Activated CD8-positive, alpha-beta memory T cell treated with anti-CD3 and anti-CD28 coated beads for 24 hours (primary cell): ENCODE data around the gene FKBP1B.
"Not testable (repeated sequence)": the region's sequence is repeated elsewhere in the genome, so short reads cannot be mapped to it uniquely, and the experiment has no call there.

ENCODE experiments used
- DNase-seq: peaks from one replicate; pipeline ENCODE4 v3.0.0-alpha.2; 2020

FKBP1B gene

GRCh38 chr2:24073816-24074215 is 24.3 kb downstream of the FKBP1B start:
- DNase-seq: no peak

DNA sequence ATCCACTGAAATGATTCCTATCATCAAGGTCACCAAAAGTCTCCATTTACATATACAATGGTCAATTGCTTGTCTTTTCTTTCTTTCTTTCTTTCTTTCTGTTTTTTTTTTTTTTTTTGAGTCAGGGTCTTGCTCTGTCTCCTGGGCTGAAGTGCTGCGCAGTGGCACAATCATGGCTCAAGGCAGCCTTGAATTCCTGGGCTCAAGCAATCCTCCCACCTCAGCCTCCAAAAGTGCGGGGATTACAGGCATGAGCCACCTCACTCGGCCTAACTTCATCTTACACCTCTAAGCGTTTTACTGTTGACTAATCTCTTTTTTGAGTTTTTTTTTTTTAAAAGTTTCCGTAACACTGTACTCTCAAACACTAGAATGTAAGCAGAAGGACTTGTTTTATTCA is 25.7 kb downstream of the FKBP1B start:
- DNase-seq: no peak

- peak; percentile 99 for DNase-seq
These were observed 26.6 kb downstream of the FKBP1B start, which contains the start of gene SF3B6 for GRCh38 chr2:24075915-24076848. TSS of gene SF3B6 (minus strand) at chr2:24076326. CDS start at chr2:24076229, 97 bp downstream.

DNA sequence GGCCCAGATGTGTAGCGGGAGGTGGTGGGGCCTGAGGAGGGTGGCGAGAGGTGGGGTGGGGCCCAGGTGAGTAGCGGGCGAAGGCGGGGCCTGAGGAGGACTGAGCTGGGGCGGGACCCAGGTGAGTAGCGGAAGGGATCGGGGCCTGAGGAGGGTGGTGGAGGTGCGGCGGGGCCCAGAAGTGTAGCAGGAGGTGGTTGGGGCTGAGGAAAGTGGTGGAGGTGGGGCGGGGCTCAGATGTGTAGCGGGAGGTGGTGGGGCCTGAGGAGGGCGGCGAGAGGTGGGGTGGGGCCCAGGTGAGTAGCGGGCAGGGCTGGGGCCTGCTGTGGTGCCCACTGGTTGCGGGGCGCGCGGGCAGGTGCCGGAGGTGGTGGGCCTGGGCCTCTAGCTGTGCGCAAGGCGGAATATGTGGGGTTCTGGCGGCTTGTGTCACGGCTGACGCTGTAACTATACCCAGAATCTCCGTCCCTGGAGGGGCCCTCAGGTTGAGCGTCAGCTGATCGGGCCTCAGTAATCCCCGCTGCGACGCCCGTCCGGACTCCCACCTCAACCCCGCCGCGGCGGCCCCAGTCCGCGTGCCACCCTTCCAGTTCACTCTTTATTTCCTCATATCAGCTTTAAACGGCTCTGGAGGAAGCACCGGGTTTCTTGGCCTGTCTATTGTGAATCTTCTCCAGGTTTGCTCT is 27.5 kb downstream of the FKBP1B start:
- no peak for DNase-seq

GRCh38 chr2:24077535-24077877 is 28.0 kb downstream of the FKBP1B start:
- no peak for DNase-seq

DNA sequence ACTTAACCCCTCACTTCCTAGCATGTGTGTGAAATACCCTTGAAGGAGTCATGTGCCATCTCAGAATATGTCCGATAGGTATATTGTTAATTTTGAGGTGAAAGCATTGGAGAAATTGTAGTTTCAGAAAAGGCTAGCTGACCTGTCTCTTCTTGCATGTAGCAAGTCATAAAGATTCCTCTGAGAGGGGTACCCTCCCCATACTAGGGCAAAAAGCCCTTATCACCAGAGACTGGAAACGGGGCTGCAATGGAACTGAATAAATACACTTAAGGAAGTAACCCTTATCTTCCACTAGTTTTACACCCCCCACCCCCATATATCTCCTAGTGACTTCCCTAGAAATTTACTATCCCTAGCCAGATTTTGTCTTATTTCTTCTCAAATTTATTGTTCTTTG is 28.3 kb downstream of the FKBP1B start:
- DNase-seq: no peak

- no peak for DNase-seq
These were observed 31.2 kb downstream of the FKBP1B start for GRCh38 chr2:24080701-24081100.

DNA sequence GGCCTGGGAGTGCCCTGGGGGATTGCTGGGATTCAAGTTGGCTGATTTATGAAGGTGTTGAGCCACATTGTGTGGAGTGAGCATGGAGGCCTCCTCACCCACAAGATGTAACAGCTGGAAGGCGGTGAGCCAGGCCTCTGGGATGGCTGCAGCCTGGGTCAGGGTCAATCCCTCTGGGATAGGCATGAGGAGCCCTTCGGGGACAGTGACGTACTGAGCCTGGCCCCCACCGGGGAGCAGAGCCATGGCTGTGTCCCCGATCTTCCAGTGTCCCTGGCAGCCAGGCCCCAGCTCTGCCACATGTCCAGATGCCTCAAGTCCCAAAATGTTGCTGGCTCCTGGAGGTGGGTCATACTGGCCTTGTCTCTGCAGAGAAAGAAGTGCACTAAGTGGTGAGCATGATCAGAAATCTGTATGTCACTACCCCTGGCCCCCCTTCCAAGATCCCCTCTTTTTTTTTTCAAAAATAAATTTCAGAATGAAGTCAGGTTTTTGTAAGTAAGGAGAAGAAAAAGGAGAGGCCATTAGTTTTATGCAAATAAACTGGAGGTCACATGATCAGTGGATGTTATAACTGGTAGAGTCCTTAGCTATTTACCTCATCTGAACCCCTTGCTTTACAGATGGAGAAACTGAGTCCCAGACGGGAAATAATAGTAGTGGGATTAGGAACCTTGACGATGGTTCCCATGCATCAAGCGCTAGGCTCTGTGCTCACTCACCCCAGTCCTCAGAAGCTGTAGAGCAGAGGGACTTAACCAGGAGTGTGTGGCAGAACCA is 33.4 kb downstream of the FKBP1B start:
- no peak for DNase-seq

DNA sequence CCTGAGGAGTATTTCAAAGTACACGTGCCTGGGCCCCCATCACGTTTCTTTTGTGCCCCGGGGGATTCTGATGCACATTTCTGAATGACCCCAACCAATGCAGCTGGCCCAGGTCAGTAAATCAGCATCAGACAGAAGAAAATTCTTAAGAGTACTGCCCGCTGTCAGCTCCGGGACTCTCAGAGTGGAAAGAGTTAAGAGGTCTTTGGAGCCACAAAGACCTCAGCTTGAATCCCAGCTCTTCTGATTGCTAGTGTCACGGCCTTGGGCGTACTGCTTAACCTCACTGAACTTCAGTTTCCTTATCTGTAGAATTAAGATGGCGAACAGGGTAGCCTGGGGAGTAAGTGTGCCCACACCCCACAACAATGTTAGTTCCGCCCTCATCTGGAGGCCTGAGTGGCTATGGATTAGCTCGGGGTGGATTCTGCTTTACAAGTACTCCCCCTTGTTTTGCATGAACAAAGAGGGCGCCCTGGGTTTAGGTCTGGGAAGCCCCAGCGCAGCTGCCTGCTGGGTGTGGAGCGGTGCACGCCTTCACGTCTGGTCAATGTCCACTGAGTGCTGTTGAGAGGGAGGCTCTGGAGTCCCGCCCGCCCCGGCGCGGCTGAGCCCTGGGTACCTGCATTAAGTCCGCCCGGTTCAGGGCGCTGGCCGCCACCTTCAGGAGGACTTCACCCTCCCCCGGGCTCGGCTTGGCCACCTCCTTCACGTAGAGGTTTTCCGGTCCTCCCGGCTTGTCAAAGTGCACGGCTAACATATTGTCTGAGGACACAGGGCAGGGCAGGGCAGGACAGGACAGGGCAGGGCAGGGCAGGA is 34.2 kb downstream of the FKBP1B start:
- no peak for DNase-seq

DNA sequence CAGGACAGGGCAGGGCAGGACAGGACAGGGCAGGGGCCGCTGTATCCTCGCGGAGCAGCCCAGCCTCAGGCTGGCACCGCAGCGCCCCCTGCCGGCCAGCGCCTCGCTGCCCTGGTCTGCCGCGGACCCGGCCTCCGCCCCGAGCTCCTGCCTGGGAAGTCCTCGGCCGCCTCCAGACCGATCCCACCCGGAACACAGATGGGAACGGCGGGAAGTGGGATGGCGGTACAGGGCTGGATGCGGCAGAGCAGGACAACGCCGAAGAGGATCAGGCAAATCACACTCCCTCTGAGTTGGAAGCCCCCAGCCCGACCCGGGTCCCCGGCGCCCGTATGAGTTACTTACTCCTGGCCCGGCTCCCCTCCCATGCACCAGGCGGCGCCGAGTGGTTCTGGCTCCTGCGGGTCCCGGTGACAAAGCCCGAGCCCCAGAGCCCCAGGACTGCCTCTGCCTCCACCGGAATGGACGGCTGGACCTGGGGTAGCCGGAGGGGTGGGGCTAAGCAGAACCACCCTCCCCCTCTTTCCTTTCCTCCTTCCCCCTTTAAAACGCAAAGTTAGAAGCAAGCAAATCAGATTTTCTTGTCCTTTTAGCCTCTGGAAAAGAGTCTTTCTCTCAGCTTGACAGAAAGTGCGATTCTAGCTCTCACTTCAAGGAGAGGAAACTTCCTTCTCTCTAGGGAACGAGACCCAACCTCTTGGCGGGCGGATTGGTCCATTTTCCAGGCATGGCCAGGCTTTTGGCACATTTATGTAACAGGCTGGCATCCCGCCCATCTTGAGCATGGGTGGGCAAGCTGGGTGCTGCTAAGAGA is 35.1 kb downstream of the FKBP1B start, which contains the start of gene TP53I3:
TP53I3 (minus strand) TSS at position 449 of the 814 bp plus-strand sequence. CDS start 508 bp downstream, outside the sequence.
- DNase-seq: peak; percentile 96

DNA sequence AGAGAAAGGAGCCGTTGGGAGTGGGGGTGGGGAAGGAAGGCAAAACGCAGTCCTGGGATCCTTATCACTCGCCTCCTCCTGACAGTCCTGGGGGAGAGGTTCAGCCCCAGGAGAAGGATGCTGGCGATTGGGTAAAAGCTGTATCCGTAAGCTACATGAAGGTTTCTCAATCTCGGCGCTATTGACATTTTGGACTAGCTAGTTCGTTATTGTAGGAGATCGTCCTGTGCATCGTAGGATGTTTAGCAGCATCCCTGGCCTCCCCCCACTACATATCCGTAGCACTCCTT is 35.6 kb downstream of the FKBP1B start:
- DNase-seq: no peak

GRCh38 chr2:24086241-24086640 is 36.7 kb downstream of the FKBP1B start:
- DNase-seq: no peak

DNA sequence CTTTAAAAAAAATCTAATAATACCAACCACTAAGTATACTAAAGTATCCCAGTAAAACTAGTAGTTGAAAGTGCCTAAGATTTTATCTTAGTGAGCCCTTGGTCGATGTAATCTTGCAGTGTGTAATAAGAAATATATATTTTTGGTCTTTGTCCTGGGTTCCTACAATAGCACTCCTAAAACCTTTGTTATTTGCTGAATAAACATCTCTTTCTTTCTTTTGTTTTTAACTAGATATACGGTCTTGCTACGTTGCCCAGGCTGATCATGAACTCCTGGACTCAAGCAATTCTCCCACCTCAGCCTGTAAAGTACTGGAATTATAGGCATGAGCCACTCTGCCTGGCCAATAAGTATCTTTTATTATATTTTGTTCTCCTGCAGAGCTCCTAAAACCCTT is 37.5 kb downstream of the FKBP1B start:
- no peak for DNase-seq

- no peak for DNase-seq
These were observed 39.3 kb downstream of the FKBP1B start for GRCh38 chr2:24088821-24089359.

- DNase-seq: not testable (repeated sequence)
These were observed 43.7 kb downstream of the FKBP1B start for GRCh38 chr2:24093270-24093669.

GRCh38 chr2:24095171-24095677 is 45.7 kb downstream of the FKBP1B start:
- DNase-seq: not testable (repeated sequence)

DNA sequence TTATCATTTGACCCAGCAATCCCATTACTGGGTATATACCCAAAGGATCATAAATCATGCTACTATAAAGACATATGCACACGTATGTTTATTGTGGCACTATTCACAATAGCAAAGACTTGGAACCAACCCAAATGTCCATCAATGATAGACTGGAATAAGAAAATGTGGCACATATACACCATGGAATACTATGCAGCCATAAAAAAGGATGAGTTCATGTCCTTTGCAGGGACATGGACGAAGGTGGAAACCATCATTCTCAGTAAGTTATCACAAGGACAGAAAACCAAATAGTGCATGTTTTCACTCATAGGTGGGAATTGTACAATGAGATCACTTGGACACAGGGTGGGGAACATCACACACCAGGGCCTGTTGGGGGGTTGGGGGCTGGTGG is 51.2 kb downstream of the FKBP1B start:
- not testable (repeated sequence) for DNase-seq

DNA sequence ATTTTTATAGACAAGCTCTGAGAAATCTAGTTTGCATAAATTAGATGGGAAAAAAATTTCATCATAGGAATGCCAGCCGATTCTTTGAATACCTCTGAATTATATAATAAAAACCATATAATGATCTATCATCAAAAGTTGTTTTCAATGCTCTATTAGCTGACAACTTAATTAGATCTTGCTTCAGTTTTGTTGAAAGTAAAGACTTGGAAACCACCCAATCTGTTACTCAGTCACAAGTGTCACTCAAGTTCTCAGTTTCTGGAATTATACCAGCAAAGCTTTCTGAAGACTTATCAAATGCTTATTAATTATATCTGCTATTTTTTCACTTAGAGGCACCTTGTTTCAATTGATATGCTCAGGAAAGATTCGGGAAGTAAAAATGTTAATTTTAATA is 52.5 kb downstream of the FKBP1B start:
- no peak for DNase-seq

- DNase-seq: no peak
These were observed 53.1 kb downstream of the FKBP1B start for GRCh38 chr2:24102677-24103076.

DNA sequence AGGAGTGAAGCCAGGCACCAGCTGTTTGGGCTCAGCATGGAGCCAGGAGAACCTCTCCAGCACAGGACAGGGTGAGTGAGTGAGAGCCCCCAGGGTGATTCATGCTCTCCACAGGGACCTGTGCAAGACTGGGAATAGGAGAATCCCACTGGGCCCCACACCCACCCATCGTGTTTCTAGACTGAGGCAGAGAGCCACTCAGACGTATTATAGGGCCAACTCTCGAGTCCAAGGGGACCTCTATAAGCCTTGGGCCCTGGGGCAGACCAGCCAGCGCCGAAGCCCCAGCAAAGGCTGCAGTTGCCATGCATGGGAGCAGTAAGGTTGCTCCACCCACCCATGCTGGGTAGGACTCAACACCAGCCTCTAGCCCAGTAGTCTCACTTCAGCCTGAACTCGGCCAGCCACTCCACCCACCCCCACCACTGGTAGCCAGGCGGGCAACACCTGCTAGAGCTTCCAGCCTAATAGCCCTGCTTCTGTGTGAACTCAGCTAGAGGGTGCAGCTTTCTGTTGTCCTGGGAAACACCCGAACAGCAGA is 54.6 kb downstream of the FKBP1B start:
- DNase-seq: no peak

DNA sequence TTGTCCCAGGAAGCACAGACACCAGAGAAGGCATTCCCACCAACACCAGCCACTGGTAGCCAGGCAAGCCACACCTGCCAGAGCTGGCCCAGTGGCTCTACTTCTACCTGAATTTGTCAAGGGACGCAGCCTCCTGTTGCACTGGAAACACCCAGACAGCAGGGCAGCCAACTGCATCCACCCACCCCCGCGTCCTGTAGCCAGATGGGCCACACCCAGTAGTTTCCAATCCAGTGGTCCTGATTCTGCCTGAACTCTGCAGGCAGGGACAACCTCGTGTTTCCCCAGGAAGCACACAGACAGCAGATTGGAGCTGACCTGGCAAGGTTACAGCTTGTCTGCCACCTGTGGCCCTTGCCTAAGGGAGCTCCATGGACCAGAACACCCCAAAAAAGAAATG is 55.4 kb downstream of the FKBP1B start:
- DNase-seq: no peak
